HFF-Myc (cell line): Measurements from ENCODE around the gene IFNA14.
"Not testable (repeated sequence)": the region's sequence is repeated elsewhere in the genome, so short reads cannot be mapped to it uniquely, and the experiment has no call there.

Experiments
- DNase-seq: peaks from one replicate; pipeline ENCODE4 v3.0.0-alpha.2; 2011; ENCODE audit warnings: low read depth; ENCODE audit errors: extremely low read depth
- H3K4me3 ChIP-seq: replicated peaks from 2 replicates; pipeline ENCODE4 v1.5.1; 2011; ENCODE audit warnings: low read depth, mild to moderate bottlenecking, control low read depth, low read length
- TF ChIP-seq, protein P1 (sequence below): IDR thresholded peaks from 2 replicates; pipeline ENCODE4 v1.5.1; 2012; ENCODE audit warnings: mild to moderate bottlenecking, low read depth, low read length, control low read depth; ENCODE audit errors: missing control alignments

IFNA14 gene

GRCh38 chr9:21213411-21214326 lies 26.1 kb downstream of the IFNA14 start:
- H3K4me3 ChIP-seq, DNase-seq: not testable (repeated sequence)
- TF ChIP-seq, protein P1, sequence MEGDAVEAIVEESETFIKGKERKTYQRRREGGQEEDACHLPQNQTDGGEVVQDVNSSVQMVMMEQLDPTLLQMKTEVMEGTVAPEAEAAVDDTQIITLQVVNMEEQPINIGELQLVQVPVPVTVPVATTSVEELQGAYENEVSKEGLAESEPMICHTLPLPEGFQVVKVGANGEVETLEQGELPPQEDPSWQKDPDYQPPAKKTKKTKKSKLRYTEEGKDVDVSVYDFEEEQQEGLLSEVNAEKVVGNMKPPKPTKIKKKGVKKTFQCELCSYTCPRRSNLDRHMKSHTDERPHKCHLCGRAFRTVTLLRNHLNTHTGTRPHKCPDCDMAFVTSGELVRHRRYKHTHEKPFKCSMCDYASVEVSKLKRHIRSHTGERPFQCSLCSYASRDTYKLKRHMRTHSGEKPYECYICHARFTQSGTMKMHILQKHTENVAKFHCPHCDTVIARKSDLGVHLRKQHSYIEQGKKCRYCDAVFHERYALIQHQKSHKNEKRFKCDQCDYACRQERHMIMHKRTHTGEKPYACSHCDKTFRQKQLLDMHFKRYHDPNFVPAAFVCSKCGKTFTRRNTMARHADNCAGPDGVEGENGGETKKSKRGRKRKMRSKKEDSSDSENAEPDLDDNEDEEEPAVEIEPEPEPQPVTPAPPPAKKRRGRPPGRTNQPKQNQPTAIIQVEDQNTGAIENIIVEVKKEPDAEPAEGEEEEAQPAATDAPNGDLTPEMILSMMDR, result peak; percentile 13

DNA sequence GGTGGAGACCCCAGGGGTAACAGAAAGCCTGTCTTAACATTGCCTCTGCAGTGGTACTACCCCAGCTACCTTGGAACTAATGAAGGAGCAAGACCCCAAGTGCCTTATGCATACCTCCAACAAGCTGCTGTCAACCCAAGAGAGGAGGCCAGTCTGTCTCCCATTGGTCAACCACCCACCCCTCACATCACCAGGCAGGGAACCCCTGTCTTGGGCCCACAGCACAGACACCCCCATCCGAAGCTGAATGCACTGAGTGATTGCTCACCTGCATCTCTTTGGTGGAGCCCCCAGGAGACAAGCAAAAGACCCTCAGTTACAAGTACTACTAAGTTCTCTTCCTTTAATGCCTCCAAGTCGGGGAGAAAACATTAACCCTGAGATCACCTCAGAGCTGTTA lies 27.6 kb downstream of the IFNA14 start:
- H3K4me3 ChIP-seq, DNase-seq: not testable (repeated sequence)

DNA sequence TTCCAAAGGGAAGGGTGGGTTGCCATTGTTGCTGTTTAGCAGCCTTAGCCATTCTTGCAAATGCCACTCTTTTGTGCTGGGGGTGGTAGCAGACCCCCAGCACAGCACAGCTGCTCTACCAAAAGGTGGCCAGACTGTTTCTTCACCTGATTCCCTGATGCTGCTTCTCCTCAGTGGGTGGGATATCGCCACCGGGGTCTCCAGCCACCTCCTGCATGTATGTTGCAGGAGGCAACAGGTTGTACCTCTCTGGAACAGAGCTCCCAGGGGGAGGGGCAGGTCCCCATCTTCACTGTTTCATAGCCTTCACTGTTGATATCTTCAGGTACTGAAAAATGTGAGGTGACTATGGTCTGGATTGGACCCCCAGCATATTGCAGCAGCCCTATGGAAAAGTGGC lies 29.0 kb downstream of the IFNA14 start:
- DNase-seq, H3K4me3 ChIP-seq: not testable (repeated sequence)

- DNase-seq, result no peak
- no peak overlapping the region for H3K4me3 ChIP-seq
- TF ChIP-seq, protein P1, result no peak
Observed at GRCh38 chr9:21210311-21210710, 29.5 kb downstream of the IFNA14 start.

DNA sequence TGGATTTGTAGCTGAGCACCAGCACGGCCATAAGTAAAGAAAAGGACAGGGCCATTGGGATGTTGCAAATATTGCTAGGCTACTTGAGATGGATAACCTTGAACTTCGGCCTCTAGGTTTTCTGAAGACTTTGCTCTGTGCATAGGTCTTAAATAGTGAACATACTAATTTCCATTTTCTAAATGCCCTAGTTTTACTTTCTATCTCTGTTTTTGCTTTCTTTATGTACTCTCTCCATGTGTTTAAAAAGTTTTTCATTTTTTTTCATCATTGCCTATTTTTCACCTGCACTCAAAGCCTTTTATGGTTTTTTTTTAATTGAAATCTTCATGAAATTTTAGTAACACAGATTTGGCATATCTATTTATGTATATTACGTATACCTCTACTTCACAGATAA lies 32.8 kb downstream of the IFNA14 start, which contains the start of gene IFNA10:
Gene IFNA10, minus strand, starts transcription at position 101 of the 400 bp plus-strand sequence. Its CDS starts 46 bp downstream, at position 55.
- not testable (repeated sequence) for H3K4me3 ChIP-seq, DNase-seq

GRCh38 chr9:21205204-21205603 lies 34.6 kb downstream of the IFNA14 start:
- TF ChIP-seq, protein P1, result no peak
- H3K4me3 ChIP-seq, result no peak overlapping the region
- DNase-seq, result no peak

DNA sequence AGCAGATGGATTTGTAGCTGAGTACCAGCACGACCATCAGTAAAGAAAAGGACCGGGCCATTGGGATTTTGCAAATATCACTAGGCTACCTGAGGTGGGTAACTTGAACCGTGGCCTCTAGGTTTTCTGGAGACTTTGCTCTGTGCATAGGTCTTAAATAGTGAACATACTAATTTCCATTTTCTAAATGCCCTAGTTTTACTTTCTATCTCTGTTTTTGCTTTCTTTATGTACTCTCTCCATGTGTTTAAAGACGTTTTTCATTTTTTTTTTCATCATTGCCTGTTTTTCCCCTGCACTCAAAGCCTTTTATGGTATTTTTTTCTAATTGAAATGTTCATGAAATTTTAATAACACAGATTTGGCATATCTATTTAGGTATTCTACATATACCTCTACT lies 37.7 kb downstream of the IFNA14 start, which contains the start of gene IFNA7:
Gene IFNA7, minus strand, starts transcription at position 101 of the 400 bp plus-strand sequence. Its CDS starts 40 bp downstream, at position 61.
- not testable (repeated sequence) for H3K4me3 ChIP-seq, DNase-seq

DNA sequence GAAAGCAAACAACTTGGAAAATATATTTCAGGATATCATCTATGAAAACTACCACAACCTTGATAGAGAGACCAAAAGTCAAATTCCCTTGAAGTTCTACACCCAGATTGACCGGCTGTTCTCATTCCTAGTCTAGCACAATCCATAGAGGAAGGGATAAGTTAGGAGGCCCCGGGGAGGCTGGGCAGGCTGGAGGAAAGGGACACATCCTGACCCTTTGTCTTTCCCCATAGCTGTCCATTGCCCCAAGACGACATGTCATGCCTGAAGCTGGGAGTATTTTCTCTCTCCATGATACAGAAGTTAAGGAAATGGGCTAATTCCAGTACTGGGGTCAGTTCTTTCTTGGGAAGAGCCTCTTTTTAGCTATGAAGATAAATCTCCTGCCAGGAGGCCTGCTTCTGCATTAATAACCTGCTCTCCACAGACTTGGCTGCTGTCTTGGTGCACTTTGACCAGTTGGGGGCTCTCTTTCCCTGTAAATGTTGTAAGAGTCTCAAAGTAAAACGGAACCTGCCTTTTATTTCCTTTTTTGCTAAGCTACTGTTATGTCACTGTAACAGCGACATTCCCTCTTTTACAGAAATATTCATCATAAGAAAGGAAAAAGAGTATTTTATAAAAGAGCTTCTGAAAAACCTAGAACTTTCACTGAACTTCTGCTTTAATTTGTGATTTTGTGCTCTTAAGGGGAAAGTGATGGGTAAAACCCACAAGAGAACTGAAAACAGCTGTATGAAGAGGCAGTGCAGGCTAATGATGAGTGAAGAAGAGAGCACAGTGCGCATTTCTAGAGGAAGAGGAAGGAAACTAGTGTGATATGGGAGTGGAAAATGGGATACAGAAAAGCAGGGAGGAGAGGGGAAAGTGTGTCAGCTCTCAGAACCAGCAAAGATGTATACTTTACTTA lies 44.7 kb downstream of the IFNA14 start:
- DNase-seq, H3K4me3 ChIP-seq: not testable (repeated sequence)
- TF ChIP-seq, protein P1, result peak; percentile 57
